Spleen (tissue), 11 donors: ENCODE measurements around the gene UBE2D1. TPM values are rescaled to one million over a fixed set of nuclear protein-coding genes. Genes with fewer than 3 reads are reported as not detected.

Experiments used
- DNase-seq: peaks from one replicate; pipeline ENCODE4 v3.0.0-alpha.2; 2020
- H3K27ac ChIP-seq, 8 donors: fragments of 200-600 bp; sonication (generic) in 7 of 8; 1 replicate in 4 of 8; 2 replicates in 4 of 8; pipeline versions ENCODE4 v1.5.0 to v1.8.0; 2016 to 2021; ENCODE audit warnings: inconsistent platforms in 4 of 8, mild to moderate bottlenecking in 4 of 8, moderate library complexity in 1 of 8
- H3K27me3 ChIP-seq, 7 donors: fragments of 200-600 bp; sonication (generic) in 6 of 7; replicated peaks in 1 of 7; 1 replicate in 4 of 7; 2 replicates in 3 of 7; pipeline versions ENCODE4 v1.5.0 to v1.8.0; 2016 to 2021; ENCODE audit warnings: inconsistent platforms in 3 of 7, mild to moderate bottlenecking in 1 of 7
- H3K36me3 ChIP-seq, 6 donors: fragments of 200-600 bp; sonication (generic) in 5 of 6; 1 replicate in 4 of 6; 2 replicates in 2 of 6; pipeline versions ENCODE4 v1.5.0 to v1.8.0; 2016 to 2021; ENCODE audit warnings: inconsistent platforms in 2 of 6
- H3K4me1 ChIP-seq, 6 donors: fragments of 200-600 bp; sonication (generic) in 5 of 6; 1 replicate in 3 of 6; 2 replicates in 3 of 6; pipeline versions ENCODE4 v1.5.0 to v1.8.0; 2016 to 2021; ENCODE audit warnings: inconsistent platforms in 3 of 6
- H3K4me3 ChIP-seq, 8 donors: fragments of 200-600 bp; sonication (generic) in 7 of 8; 1 replicate in 4 of 8; 2 replicates in 4 of 8; pipeline versions ENCODE4 v1.5.0 to v1.8.0; 2016 to 2021; ENCODE audit warnings: inconsistent platforms in 4 of 8, mild to moderate bottlenecking in 4 of 8, moderate library complexity in 2 of 8
- H3K9me3 ChIP-seq, 8 donors: fragments of 200-600 bp; sonication (generic) in 7 of 8; 1 replicate in 4 of 8; 2 replicates in 4 of 8; pipeline versions ENCODE4 v1.5.0 to v1.8.0; 2016 to 2021; ENCODE audit warnings: inconsistent platforms in 4 of 8
- POLR2A ChIP-seq, 3 donors: fragments of 450-650 bp; IDR thresholded peaks; one replicate each; pipeline ENCODE4 v1.5.1; 2017; ENCODE audit warnings: antibody characterized with exemption in 3 of 3, mild to moderate bottlenecking in 1 of 3
- POLR2AphosphoS5 ChIP-seq, 3 donors: sonication (generic); formaldehyde crosslinking; IDR thresholded peaks; one replicate each; pipeline ENCODE4 v1.5.1; 2017; ENCODE audit warnings: antibody characterized with exemption in 3 of 3
- WGBS, 5 donors: extraction: QIAGEN DNeasy Blood & Tissue Kit in 3 of 5; methylation state at CpG; one replicate each; pipeline versions ENCODE4 v1.1.5 to v1.1.7; 2013 to 2018; 5-methylcytosine and 5-hydroxymethylcytosine counted together
- intact Hi-C: fragments of 100-400 bp; cut with DNase I; formaldehyde crosslinking; loops from one replicate; pipeline ENCODE4 v1.15.0; 2023; ENCODE audit warnings: low total_unique reads
- polyA plus RNA-seq, 3 donors: library from polyadenylated mRNA; stranded (reverse); fragments of 200-250 nt; gene quantifications; one replicate each; pipeline ENCODE4 v1.2.1, GENCODE V29; 2013
- total RNA-seq, 7 donors: library from RNA; depleted of rRNA in 3 of 7; stranded (reverse); fragments of >200 nt in 3 of 7; fragmentation: NEBNext Ultra II Directional in 4 of 7; extraction: Animal tissue kit (Norgen Biotek cat#: 25700) in 4 of 7; gene quantifications; one replicate each; pipeline versions ENCODE4 v1.1.0 to v1.2.1, GENCODE V29; 2016 to 2021
- TF ChIP-seq, protein P1 (sequence below), 11 experiments: fragments of 200-600 bp in 7 of 11; fragments of 450-650 bp in 4 of 11; sonication (generic) in 4 of 11; IDR thresholded peaks in 8 of 11; conservative IDR thresholded peaks in 3 of 11; 1 replicate in 7 of 11; 2 replicates in 4 of 11; pipeline versions ENCODE4 v1.4.0 to v1.8.0; 2016 to 2021; ENCODE audit warnings: antibody characterized with exemption in 11 of 11, inconsistent platforms in 4 of 11, mild to moderate bottlenecking in 1 of 11
- donor health status: healthy with polysubstance abuse.
- donor health status: DM: no; HTN: no; CAD: no; lungs with moderate emphysema.
- donor health status: DM: no; HTN: no; CAD: no.
- donor health status: Bipolar disorder and iron deficiency.
- donor health status: healthy.
- donor health status: DM: no; HTN: no; CAD: no.
- donor health status: DM: yes; HTN: yes; CAD: no.

UBE2D1 gene
- total and polyA plus RNA-seq, 10 donors: 13.5 to 34.6 (median 26.4) TPM

DNA sequence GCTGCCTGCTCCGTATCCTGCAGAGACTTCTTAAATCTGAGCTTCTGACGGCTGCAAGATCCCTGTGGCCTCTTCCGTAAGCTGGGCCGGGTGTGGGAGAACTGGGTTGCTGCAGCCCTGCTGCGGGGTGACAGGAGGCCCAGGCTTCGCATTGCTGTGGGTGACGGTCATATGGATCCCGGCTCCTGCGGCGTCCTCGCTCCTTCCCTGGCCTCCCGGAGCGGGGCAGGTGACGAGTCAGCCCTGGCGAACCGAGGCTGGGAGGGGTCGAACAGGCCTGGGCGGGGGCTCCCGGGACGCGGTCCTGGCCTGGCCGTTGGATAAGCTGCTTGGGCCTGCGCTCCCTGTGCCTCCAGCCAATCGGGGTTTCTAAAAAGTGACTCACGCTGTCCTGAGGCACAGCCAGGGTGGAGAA lies 7.8 kb upstream of the UBE2D1 start:
- Histone ChIP-seq H3K9me3 (no peaks in the 10 kb centered on the region), H3K27ac (no peak overlapping the region), H3K27me3 (no peaks in the 10 kb centered on the region), H3K36me3 (no peaks in the 10 kb centered on the region), H3K4me1 (peaks cover 10 to 28% (median 14%) of the 10 kb centered on the region in 6 donors), H3K4me3 (no peak overlapping the region)
- intact Hi-C loops: no loop called here
- TF ChIP-seq POLR2A (IDR thresholded peaks at IDR 0.05) (no peak), POLR2AphosphoS5 (IDR thresholded peaks at IDR 0.05) (no peak)
- TF ChIP-seq, protein P1, sequence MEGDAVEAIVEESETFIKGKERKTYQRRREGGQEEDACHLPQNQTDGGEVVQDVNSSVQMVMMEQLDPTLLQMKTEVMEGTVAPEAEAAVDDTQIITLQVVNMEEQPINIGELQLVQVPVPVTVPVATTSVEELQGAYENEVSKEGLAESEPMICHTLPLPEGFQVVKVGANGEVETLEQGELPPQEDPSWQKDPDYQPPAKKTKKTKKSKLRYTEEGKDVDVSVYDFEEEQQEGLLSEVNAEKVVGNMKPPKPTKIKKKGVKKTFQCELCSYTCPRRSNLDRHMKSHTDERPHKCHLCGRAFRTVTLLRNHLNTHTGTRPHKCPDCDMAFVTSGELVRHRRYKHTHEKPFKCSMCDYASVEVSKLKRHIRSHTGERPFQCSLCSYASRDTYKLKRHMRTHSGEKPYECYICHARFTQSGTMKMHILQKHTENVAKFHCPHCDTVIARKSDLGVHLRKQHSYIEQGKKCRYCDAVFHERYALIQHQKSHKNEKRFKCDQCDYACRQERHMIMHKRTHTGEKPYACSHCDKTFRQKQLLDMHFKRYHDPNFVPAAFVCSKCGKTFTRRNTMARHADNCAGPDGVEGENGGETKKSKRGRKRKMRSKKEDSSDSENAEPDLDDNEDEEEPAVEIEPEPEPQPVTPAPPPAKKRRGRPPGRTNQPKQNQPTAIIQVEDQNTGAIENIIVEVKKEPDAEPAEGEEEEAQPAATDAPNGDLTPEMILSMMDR (IDR thresholded peaks at IDR 0.05 in 8 of 11, conservative IDR thresholded peaks at IDR 0.05 in 3 of 11): no peak
- WGBS, 5 donors: 49 to 88% (median 59%) methylated on average over 16 to 25 of the region's 25 CpGs
- no peak for DNase-seq

DNA sequence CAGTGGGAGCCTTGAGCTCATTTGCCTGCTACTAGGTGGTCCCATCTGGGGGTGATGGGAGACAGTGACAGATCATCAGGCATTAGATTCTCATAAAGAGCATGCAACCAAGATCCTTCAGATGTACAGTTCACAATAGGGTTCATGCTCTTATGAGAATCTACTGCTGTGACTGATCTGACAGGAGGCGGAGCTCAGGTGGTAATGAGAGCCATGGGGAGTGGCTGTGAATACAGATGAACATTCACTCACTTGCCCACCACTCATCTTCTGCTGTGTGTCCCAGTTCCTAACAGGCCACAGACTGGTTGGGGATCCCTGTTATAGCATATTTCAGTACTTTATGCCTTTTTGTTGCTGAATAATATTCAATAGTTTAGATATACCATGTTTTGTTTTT lies 6.6 kb upstream of the UBE2D1 start:
- TF ChIP-seq, protein P1 (IDR thresholded peaks at IDR 0.05 in 8 of 11, conservative IDR thresholded peaks at IDR 0.05 in 3 of 11): no peak
- TF ChIP-seq POLR2AphosphoS5 (IDR thresholded peaks at IDR 0.05) (no peak), POLR2A (IDR thresholded peaks at IDR 0.05) (no peak)
- no peak overlapping the region for H3K4me3 ChIP-seq
- H3K27ac ChIP-seq: no peak overlapping the region
- peaks cover under 1 to 16% (median 4%) of the 10 kb centered on the region in 6 donors for H3K4me1 ChIP-seq
- no peaks in the 10 kb centered on the region for H3K27me3 ChIP-seq
- H3K9me3 ChIP-seq: no peaks in the 10 kb centered on the region
- no peaks in the 10 kb centered on the region for H3K36me3 ChIP-seq
- intact Hi-C loops: no loop called here
- WGBS, 5 donors: 91 to 100% (median 95%) methylated on average over 1 of the region's 1 CpG
- DNase-seq: no peak

DNA sequence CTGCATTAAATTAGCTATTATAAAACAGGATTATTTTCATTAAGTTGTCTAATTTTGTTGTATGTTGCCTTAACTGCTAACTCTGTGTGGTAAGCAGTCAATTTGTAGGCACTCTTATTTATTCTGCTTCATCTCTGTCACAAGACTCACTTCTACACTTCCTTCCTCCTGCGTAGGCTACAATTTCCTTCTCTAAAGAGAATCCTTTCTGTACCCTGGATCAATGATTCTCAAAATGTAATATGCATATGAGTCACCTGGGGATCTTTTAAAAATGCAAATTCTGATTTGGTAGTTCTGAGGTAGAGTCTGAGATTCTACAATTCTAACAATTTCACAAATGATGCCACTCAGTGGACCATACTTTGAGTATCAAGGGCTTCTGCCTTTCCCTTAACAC lies 4.4 kb upstream of the UBE2D1 start:
- Histone ChIP-seq H3K27me3 (no peaks in the 10 kb centered on the region), H3K4me3 (no peak overlapping the region), H3K9me3 (no peaks in the 10 kb centered on the region), H3K36me3 (no peaks in the 10 kb centered on the region), H3K27ac (peak overlapping the region in 4 of 8 donors; percentile 13 to 68 (median 32)), H3K4me1 (peaks cover 0 to 20% (median 8%) of the 10 kb centered on the region in 6 donors)
- TF ChIP-seq POLR2A (IDR thresholded peaks at IDR 0.05): no peak
- TF ChIP-seq, protein P1 (IDR thresholded peaks at IDR 0.05 in 8 of 11, conservative IDR thresholded peaks at IDR 0.05 in 3 of 11): no peak
- TF ChIP-seq POLR2AphosphoS5 (IDR thresholded peaks at IDR 0.05): no peak
- no peak for DNase-seq
- intact Hi-C loops: no loop called here
- WGBS, 5 donors: 28 to 48% (median 39%) methylated on average over 1 of the region's 1 CpG

DNA sequence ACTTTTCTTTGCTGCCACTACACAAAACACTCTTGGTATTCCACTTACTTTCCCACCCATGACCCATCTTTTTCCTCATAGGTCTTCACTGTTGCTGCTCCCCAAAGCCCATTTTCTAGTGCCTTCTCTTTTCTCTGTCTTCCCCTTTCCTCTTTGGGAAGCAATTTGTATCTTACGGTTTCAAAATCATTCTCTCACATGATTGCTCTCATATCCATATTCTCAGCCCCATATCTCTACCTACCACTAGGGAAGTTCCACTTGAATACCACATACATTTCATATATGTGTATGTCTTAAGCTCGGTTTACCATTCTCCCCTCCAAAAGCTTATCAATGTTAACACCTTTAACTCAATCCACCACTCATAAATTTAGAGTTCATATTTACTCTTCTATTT lies 3.2 kb upstream of the UBE2D1 start:
- Histone ChIP-seq H3K27me3 (no peaks in the 10 kb centered on the region), H3K9me3 (no peaks in the 10 kb centered on the region), H3K4me3 (no peak overlapping the region), H3K4me1 (peaks cover 5 to 33% (median 20%) of the 10 kb centered on the region in 6 donors), H3K27ac (peak overlapping the region in 1 of 8 donors; percentile 20), H3K36me3 (no peaks in the 10 kb centered on the region)
- TF ChIP-seq, protein P1 (IDR thresholded peaks at IDR 0.05 in 8 of 11, conservative IDR thresholded peaks at IDR 0.05 in 3 of 11): peak in 1 of 11 experiments; percentile 8
- TF ChIP-seq POLR2A (IDR thresholded peaks at IDR 0.05) (no peak), POLR2AphosphoS5 (IDR thresholded peaks at IDR 0.05) (no peak)
- DNase-seq: no peak
- WGBS, 5 donors: 62 to 88% (median 69%) methylated on average over 2 of the region's 2 CpGs
- intact Hi-C loops: no loop called here
